Limb (tissue), 2 donors: ENCODE data around the gene SELENON.

ENCODE experiments used
- DNase-seq, 2 donors: peaks; one replicate each; pipeline ENCODE4 v3.0.0-alpha.2; 2016; ENCODE audit errors: extremely low spot score in 2 of 2

Gene SELENON

GRCh38 chr1:25793585-25794170 lies 6.3 kb upstream of the SELENON start:
- no peak for DNase-seq

- DNase-seq = no peak
Measured at GRCh38 chr1:25794325-25794724, 5.7 kb upstream of the SELENON start.

- no peak for DNase-seq
Measured at GRCh38 chr1:25795211-25795610, 4.8 kb upstream of the SELENON start.

- no peak for DNase-seq
Measured at GRCh38 chr1:25795946-25796810, 3.8 kb upstream of the SELENON start.

GRCh38 chr1:25796811-25797458 lies 3.1 kb upstream of the SELENON start:
- peak; percentile 44 to 82 for DNase-seq

- no peak for DNase-seq
Measured at GRCh38 chr1:25797939-25798338, 2.1 kb upstream of the SELENON start.

- no peak for DNase-seq
Measured at GRCh38 chr1:25798666-25799351, 1.2 kb upstream of the SELENON start.

GRCh38 chr1:25799352-25799934 lies 550 bp upstream of the SELENON start:
- peak in 1 of 2 donors; percentile 53 for DNase-seq

GRCh38 chr1:25800703-25801377 lies 847 bp downstream of the SELENON start:
- no peak for DNase-seq

- no peak for DNase-seq
Measured at GRCh38 chr1:25802915-25803314, 2.9 kb downstream of the SELENON start.

- DNase-seq = no peak
Measured at GRCh38 chr1:25803368-25803767, 3.4 kb downstream of the SELENON start.

- DNase-seq = no peak
Measured at GRCh38 chr1:25804244-25804963, 4.4 kb downstream of the SELENON start.

GRCh38 chr1:25804964-25805862 lies 5.2 kb downstream of the SELENON start:
- no peak for DNase-seq

GRCh38 chr1:25805863-25806225 lies 5.9 kb downstream of the SELENON start:
- DNase-seq = no peak

GRCh38 chr1:25806418-25806817 lies 6.4 kb downstream of the SELENON start:
- no peak for DNase-seq

GRCh38 chr1:25807480-25808390 lies 7.7 kb downstream of the SELENON start:
- no peak for DNase-seq

- DNase-seq = no peak
Measured at GRCh38 chr1:25808481-25809244, 8.7 kb downstream of the SELENON start.
